T-helper 22 cell (primary cell): ENCODE measurements around the gene JAG2.

Experiments used
- DNase-seq: peaks from one replicate; pipeline ENCODE4 v3.0.0-alpha.2; 2020; ENCODE audit warnings: low read depth

Gene JAG2

DNA sequence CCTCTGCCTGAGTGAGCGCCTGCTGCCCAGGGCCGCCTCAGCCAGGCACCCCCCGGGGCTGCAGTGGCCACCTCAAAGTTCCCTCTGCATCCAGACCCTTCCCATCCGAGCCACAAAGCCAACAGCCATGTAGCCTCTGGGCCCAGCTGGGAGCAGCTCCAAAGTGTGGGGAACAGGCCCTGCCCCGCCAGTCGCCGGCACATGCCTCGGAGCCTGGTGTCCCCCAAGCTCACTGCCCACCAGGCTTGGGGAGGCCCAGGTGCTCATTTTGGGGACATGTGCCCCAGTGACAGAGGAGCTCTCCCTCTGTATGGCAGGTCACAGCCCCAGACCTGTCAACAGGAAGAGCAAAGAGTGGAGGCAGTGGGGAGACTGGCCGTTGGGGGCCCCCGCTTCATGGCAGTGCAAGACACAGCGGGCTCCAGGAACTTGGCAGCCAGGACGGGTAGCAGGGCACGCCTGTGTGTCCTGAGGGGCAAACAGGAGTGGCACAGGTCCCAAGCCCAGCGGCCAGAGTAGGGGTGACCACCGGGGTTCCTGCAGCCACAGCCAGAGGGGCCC is 29.9 kb downstream of the JAG2 start:
- no peak for DNase-seq

DNA sequence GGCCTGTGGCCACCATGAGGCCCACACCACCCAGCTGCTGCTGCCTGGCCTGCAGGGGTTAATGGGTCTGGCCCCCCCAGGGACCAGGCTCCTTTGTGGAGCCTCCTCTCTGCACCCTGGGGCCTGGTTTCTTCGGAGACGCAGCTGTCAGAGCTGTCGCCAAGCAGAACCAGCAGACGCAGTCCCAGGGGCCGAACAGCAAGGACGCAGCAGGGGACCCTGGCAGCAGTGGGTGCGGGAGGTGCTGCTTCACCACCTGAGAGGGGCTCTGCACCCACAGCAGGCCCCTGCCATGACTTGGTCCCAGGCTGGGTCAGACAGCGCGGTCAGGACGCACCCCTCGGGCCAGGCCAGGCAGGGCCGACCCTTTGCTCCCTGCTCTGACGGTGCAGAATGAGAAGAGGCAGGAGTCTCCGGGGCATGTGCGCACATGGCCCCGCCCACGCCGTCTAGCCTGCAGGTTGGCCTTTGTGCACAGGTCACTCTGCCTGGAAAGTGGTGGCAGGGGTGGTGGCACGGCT is 30.5 kb downstream of the JAG2 start:
- DNase-seq, result no peak

DNA sequence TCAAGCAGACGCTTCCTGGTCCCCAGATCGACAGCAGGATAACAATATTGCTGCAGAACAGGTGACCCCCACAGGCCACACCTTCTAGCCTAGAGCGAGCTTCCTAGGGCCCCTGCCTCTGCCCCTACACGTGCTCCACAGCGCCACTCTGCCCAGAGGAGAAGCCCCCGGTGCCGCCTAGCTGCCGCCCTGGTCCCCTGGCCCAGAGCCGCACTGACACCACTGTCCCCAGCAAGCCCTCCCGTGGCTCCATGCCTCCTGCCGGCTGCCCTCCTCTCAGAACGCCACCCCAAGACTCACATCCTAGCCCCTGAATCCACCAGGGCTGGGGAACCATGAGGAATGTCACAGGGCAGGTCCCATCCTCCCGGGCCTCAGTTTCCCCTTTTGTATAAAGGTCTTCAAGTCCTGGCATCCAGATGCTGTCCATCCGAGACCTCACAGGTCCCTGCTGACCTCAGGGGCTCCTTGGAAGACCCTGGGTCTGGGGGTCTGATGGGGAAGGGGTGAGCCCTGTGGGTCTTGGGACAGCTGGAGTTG is 31.0 kb downstream of the JAG2 start:
- DNase-seq, result no peak

DNA sequence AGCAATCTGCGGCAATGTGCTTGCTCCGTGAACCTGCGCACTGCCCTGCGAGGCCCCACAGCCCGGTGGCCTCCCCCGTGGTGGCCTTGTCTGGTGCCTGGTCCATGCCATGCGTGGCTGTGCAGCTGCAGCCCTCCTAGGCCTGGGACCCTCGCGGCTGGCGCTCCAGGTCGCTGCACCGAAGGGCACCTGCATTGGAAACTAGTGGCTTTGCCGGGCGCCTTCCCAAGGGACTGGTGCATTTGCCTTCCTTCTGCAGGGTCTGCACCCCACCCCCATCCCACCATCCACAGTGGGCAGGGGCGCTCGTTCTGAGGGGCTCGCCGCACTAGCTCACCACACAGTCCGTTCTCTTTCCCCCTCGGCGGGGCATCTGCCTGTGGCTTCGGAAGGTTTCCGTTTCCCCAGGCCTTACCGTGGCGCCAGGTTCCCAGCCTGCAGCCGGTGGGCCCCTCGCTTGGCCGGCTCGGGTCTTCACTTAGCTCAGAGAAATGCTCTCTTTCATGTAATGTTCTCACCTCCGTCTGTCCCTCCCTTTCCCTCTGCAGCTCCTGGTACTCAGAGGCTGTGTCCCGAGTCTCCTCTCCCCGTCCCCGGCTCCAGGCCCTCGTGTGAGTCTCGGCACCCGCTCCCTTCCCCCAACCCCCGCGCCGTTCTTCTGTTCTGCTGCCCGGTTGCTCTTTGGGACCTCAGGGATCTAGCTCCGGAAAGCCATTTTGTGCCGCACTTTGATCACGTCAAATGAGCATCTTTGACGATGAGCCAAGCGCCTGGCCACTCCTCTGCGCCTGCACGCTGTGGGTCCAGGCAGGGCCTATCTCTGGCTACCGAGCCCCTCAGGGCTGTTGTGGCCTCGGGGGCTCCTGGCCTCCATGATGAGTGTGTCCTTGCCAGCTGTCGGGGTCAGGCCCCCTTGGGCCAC is 31.9 kb downstream of the JAG2 start:
- no peak for DNase-seq

DNA sequence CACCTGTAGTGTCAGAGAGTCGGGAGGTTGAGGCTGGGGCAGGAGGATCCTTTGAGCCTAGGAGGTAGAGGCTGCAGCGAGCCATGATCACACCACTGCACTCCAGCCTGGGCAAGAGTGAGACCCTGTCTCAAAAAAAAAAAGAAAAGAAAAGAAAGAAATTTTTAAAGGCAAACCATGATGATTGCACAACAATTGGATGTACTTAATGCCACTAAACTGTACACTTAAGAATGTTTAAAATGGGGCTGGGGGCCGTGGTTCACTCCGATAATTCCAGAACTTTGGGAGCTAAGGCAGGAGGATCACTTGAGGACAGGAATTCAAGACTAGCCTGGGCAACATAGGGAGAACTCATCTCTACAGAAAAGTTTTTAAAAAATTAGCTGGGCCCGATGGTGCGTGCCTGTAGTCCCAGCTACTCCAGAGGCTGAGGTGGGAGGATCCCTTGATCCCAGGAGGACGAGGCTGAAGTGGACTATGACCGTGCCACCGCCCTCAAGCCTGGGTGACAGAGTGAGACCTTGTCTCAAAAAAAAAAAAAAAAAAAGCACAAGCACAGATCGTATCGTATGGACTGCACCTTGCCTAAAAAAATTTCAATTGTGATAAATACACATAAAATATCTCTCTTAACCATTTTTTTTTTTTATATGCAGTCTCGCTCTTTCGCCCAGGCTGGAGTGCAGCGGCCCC is 32.7 kb downstream of the JAG2 start:
- DNase-seq, result no peak

DNA sequence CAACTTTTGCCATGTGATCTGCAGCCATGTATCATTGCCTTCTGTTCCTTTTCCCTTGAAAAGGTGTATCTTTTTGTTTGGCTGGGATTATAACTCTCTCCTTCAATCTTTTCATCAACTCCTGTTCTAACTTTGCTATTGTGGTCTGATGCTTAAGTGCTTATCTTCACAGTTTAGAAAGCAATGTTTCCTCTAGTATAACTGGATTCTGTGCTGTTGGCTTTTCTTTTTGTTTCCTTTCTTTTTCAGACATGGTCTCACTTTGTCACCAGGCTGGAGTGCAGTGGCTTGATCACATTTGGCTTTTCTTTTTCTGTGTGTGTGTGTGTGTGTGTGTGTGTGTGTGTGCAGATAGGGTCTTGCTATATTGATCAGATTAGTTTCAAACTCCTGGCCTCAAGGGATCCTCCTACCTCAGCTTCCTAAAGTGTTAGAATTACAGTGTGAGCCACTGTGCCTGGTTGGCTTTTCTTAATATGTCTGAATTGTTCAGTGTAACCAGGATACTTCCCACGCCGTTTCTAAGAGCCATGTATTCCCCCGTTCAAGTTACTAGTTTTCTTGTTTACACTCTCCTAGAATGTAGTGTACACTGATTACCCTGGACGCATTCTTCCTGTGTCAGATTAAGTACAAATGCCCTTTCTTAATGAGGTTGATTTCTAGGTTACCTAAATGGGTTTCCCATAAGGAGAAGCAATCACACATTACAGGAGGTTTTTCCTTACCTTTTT is 35.5 kb downstream of the JAG2 start:
- no peak for DNase-seq

DNA sequence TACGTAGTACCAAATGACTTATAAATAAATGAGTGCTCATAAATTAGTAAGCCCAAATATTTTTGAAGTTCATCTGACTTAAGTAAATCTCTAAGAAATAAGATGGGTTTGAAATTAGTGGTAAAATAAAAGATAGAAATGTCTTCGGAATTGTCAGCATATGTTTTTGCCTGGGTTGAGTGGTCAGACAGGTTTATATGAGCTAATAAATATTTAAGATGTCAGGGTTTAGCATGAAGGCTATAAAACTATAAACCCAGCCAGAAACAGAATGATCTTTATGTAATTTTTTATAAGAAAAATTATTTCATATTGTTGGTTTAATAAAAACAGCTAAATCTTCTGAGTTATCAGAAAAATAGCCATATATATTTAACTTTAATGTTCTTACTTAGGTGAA is 37.3 kb downstream of the JAG2 start:
- DNase-seq, result no peak

DNA sequence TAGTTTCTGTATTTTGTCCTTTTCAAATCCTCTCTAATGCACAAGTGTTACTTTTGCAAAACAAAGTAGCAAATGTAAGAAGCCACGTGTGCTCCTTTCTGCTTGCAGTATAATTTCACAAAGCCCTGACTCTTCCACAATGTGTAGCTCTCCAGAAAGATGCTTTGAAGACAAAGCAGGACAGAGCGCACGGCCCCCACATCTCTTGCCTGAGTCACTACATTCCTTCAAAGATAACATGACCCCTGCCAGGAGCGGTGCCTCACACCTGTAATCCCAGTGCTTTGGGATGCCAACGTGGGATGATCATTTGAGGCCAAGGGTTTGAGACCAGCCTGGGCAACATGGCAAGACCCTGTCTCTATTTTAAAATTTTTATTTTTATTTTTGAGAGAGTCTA is 40.5 kb downstream of the JAG2 start:
- DNase-seq, result no peak

DNA sequence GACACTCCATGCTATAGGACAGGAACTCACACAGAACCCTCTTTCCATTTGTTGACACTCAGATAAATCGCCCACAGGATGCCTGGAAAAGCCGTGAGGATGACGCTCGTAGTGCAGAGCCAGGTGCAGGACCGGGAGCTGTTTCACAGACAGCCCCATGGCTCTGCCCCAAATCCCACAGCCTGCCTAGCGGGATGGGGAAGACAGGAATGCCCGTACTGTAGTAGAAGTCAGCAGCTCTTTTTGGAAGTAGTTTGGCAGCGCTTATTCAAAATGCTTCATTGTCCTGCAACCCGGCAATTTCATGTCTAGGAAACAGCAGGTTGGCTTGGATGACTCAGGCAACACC is 41.6 kb downstream of the JAG2 start:
- DNase-seq, result no peak

DNA sequence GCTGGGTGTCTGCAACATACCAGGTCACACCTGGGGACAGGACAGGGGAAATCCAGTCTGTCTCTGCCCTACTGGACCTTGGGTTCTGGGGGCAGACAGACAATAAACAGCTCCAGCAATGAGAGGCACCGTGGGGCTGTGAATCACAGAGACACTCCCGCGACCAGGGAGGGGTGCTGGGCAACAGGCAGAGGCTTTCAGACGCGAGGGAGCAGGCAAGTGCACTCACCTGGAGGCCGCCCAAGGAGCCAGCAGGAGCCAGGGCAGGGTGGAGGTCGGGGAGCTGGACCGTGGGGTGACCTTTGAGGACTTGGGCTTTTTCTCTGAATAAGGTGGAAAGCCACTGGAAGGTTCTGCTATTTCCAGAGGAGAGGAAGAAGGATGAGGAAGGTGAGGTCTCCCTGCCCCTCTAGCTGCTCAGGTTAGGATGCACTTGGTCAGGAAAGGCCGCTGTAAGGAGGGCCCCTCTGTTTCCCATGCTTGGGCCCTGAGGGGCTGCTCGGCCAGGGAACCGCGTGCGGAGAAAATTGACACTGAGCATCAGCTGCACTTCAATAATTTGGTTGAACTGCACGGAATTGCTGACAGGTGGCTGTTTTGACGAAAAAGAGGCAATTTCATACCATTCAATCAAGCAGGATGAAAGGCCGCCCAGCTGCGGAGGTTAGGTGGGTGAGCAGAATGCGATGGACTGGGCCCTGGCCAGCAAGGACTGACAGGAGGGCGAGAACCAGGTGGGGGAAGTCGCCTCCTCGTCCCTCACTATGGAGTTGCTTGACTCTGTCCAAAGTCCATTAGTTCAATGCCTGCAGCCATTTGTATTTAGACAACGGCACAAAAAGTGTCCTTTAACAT is 42.2 kb downstream of the JAG2 start:
- DNase-seq, result no peak

DNA sequence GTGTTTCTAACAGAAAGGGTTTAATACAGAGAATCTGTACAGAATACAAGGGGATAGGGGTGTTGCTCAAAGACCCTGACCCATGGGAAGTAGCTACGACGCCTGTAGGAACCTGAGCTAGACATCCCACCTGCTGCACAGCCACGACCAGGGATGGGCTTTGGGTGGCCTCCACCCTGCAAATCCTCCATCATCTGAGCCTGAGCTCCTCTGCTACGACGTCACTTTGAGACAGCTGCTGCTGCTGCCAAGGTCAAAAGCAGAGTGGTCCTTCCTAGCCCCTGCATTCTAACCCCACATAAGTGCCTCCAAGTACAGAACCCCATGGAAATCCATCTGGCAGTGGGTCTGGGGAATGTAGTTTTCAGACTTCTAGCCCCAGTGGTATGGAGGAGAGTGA is 43.8 kb downstream of the JAG2 start:
- no peak for DNase-seq

DNA sequence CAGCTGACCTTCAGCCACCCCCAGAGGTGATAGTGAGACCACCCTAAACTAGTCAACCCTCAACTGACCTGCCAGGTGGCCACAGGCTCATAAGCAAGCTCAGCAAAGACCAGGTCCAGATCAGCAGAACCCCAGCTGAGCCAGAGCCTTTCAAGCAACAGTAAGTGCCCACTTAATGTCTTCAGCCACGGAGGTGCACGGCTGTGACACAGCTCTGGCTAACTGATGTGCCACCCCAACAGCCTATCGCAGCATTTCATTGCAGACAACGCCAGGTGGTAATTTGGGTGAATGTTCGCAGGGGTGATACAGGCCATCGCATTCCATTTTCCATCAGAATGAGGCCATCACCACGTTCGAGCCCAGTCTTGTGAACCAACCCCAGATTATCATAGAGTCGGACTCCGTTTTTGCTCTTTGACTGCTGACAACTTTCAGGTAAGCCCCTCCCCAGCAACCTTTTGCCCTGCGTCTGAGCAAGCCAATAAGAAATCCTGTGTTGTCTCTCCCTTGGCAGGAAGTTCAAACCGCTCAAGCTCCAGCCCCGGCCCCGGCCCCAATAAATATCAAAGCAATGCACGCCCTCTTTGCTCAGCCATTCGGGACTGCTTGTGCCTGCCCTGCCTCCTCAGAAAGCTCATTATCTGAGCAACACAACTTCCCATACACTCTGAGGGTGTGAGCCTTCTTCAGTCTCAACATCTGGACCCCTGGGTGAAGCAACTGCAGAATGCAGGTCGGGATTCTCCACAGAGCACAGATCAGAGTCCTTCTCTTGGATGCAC is 44.4 kb downstream of the JAG2 start:
- no peak for DNase-seq

DNA sequence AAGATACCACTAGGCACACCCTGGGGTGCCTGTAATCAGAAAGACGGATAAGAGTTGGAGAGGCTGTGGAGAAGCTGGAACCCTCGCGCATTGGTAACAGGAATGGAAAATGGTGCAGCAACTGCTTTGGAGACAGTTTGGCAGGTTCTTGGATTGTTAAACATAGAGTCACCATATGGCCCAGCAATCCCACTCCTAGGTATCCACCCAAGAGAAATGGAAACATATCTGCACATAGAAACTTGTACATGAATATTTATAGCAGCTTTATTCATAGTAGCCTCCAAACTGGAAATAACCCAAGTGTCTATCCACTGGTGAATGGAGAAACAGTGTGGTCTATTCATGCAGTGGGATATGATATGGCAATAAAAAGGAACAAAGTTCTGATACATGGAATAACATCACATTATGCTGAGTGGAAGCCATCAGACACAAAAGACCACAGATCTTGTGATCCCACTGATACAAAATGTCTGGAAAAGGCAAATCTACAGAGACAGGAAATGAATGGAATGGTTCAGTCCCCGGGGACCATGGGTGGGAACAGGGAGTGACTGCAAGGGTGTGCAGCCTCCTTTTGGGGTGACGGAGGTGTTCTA is 45.4 kb downstream of the JAG2 start:
- no peak for DNase-seq

DNA sequence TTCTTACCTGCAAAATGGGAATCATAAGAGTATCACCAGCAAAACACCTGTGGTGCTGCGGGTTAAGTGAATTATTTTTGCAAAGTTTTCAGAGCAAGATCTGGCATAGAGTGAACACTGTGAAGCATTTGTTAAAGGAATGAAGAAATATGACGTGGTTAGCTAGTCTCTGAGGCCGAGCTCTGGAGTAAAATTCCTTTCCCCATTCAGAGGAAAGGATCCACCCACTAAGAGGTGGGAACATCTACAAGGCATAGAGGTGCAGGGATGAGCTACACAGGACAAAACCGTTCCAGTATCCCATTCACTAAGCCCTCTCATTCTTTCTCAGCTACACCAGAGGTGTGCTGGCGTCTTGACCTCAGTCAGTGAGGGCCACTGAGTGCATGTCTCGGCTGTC is 48.5 kb downstream of the JAG2 start:
- no peak for DNase-seq

DNA sequence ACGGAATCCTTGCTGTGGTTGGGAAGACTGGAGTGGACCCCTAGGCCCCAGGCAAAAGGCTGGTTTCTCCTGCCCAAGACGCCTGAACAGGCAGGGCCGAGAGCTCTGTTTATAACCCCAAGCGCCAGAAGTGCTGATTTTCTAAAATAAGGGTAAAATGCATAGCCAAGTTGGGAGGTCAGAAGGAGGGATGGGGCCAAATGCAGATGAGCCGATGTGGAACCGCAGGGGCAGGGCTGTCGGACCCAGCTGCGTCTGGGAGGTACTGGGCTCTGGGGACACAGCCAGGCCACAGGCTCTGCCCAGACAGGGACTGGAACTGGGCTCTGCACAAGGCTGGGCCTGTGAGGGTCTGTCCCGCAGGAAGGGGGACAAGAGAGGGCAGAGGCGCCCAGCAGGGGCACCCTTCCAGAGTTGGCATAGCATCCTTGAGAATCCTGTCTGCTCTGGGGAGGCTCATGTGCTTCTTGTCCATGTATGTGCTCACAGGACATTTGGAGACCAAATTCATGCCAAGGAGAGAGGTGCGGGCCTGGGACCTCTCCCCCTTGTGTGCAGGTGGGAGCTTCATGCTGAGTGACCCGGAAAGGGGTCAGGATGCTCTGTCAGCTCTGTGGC is 49.1 kb downstream of the JAG2 start:
- DNase-seq, result no peak

DNA sequence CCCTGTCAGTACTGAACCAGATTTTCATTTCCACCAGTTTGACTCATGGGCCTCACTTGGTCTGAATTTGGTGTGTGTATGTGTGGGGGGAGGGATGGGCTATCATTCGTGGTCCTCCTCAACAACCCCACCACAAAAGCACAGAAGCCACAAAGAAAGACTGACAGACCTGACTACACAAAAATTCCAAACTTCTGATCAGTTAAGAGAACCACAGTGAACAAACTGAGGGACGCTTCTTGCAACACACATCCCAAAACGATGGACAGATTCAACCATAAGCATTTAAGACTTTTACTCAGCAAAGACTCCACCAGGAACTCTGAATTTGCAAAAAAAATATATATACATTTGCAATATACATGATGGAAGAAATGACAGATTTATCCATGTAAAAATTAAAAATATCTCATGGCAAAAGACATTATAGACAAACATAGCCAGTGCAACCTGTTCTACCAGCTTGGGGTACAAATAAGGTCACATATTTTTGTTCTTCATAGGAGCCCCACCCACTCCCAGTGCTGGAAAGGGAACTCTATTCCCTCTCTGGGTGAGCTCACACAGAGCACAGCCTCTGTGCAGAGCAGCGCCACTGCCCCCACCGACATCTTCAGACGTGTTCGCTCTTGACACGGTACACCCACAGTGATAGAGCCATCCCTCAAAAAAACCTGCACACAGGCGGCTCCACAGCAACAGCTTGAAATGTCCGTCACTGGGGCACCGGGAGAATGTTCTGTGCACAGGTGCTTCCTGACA is 49.7 kb downstream of the JAG2 start:
- no peak for DNase-seq

DNA sequence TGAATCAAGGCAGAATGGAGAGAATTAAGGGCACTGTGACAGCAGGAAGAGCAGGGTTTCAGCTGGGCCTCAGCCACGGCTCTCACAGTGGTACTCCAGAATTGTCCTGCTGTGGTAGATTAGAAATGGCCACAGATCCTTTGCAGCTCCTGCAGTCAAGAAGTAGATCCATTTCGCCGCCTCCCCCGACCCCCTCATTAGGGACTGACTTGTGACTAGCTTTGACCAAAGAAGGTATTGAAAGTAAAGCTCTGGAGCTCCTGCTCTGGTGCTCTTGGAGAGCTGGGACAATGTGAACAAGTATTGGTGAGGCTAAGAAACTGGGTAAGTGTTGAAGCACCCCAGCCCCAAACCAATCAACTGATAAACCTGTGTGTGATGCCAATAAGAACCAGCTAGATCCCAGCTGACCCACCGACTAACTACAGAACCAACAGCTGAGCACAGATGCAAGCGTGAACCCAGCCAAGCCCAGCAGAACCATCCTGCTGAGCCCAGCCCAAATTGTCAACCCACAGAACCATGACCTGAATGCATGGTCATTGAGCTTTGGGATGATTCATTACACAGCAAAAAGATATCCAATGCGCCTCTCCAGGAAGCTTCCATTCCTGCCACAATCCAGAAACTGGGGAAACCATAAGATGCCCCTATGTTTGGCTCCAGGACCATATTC is 50.7 kb downstream of the JAG2 start:
- no peak for DNase-seq

DNA sequence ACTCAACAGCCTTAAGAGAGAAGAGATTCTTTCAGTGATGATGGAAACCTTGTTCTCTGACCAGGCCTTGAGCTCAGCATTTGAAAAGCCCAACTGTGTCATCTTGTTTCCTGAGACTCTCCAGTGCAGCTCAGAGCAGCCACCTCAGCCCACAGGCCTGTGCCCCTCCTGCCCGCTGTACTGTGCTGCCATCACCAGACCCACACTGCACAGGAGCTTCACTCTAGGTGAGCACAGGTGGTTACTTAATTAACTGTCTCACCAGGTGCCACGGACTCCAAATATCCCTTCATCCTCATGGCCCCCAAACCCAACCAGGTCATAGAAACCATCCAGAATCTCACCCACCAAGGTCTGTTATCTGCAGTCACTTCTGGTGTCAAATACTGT is 51.3 kb downstream of the JAG2 start:
- no peak for DNase-seq
